ENCODE data around the gene SLC25A52. TPM values are rescaled to one million over a fixed set of nuclear protein-coding genes. Genes with fewer than 3 reads are reported as not detected.

Gene SLC25A52
- total and polyA plus RNA-seq, 9 of the 15 experiments (the other 6 are each of a cell fraction or from before 2014, with no cell fraction given): not detected

- WGBS (ENCODE audit: insufficient coverage, low coverage, missing lambda C conversion rate): 8% methylated on average over 3 of the region's 3 CpGs
- intact Hi-C loops (cut with micrococcal nuclease) (no loop called here), in situ Hi-C loops (cut with MboI) (no loop called here)
- no TSS peak for BruUV-seq (replicated peaks)
- ChIA-PET CTCF (ENCODE audit: low intra/inter-chr PET ratio) (no interaction called here), POLR2A (no interaction called here)
- Histone ChIP-seq H3K27me3 (ENCODE audit: control insufficient read depth in 2 of 2, insufficient read depth in 2 of 2, low read length in 2 of 2) (peaks cover 0 to 2% of the 10 kb centered on the region in 2 experiments; a peak in 2 of 5 replicates), H3K9me3 (replicated peaks; ENCODE audit: control insufficient read depth, insufficient read depth, low read depth, low read length) (no peaks in the 10 kb centered on the region; the same call in none of the 2 replicates), H3K4me3 (no peak overlapping the region), H3K9me1 (ENCODE audit: control insufficient read depth, insufficient read depth, low read length) (no peaks in the 10 kb centered on the region), H3K4me1 (replicated peaks in 1 of 2; ENCODE audit: control insufficient read depth in 2 of 2, insufficient read depth in 2 of 2, low read length in 2 of 2) (no peaks in the 10 kb centered on the region), H3K36me3 (ENCODE audit: control insufficient read depth, insufficient read depth, low read length) (no peaks in the 10 kb centered on the region), H3K4me2 (ENCODE audit: insufficient read depth, low read length) (no peak overlapping the region), H3K79me2 (ENCODE audit: control insufficient read depth, insufficient read depth, low read length) (no peaks in the 10 kb centered on the region), H3K9ac (ENCODE audit: insufficient read depth in 1 of 2, low read depth in 2 of 2, low read length in 2 of 2) (no peak overlapping the region), H4K20me1 (replicated peaks; ENCODE audit: control insufficient read depth, insufficient read depth, low read length) (no peaks in the 10 kb centered on the region), H3K27ac (ENCODE audit: extremely low read depth, low read depth, low read length) (no peak overlapping the region), H2AFZ (ENCODE audit: low read depth, low read length) (no peak overlapping the region)
- FAIRE-seq (no peak), DNase-seq (ENCODE audit: extremely low read depth in 1 of 4, low spot score in 3 of 4) (no peak), ATAC-seq (no peak)
- TF ChIP-seq HMGN3 (IDR thresholded peaks at IDR 0.05; ENCODE audit: borderline replicate concordance, extremely low read depth, insufficient read length, low read depth, low read length) (no peak), ZNF175 (CRISPR knock-in tag; IDR thresholded peaks at IDR 0.05; ENCODE audit: low read depth) (no peak), BCOR (IDR thresholded peaks at IDR 0.05) (no peak), IFI16 (CRISPR knock-in tag; IDR thresholded peaks at IDR 0.05) (no peak), ZNF583 (CRISPR knock-in tag; IDR thresholded peaks at IDR 0.05) (no peak), ZNF699 (CRISPR knock-in tag; IDR thresholded peaks at IDR 0.05; ENCODE audit: insufficient replicate concordance) (no peak), KDM4B (IDR thresholded peaks at IDR 0.05; ENCODE audit: borderline replicate concordance in 2 of 2, low read depth in 1 of 2) (no peak), IRF2 (CRISPR knock-in tag; IDR thresholded peaks at IDR 0.05) (no peak), ZNF165 (CRISPR knock-in tag; IDR thresholded peaks at IDR 0.05; ENCODE audit: borderline replicate concordance) (no peak), PTTG1 (tag; IDR thresholded peaks at IDR 0.05; ENCODE audit: low read depth) (no peak), HEY1 (CRISPR knock-in tag; IDR thresholded peaks at IDR 0.05; ENCODE audit: borderline replicate concordance) (no peak), L3MBTL2 (IDR thresholded peaks at IDR 0.05) (no peak), ZNF561 (CRISPR knock-in tag; conservative IDR thresholded peaks at IDR 0.05) (no peak), PKNOX1 (IDR thresholded peaks at IDR 0.05) (no peak), SMAD3 (CRISPR knock-in tag; conservative IDR thresholded peaks at IDR 0.05) (no peak), ZSCAN29 (IDR thresholded peaks at IDR 0.05) (no peak), ZNF143 (CRISPR knock-in tag; IDR thresholded peaks at IDR 0.05) (no peak)
- TF ChIP-seq, protein P1, sequence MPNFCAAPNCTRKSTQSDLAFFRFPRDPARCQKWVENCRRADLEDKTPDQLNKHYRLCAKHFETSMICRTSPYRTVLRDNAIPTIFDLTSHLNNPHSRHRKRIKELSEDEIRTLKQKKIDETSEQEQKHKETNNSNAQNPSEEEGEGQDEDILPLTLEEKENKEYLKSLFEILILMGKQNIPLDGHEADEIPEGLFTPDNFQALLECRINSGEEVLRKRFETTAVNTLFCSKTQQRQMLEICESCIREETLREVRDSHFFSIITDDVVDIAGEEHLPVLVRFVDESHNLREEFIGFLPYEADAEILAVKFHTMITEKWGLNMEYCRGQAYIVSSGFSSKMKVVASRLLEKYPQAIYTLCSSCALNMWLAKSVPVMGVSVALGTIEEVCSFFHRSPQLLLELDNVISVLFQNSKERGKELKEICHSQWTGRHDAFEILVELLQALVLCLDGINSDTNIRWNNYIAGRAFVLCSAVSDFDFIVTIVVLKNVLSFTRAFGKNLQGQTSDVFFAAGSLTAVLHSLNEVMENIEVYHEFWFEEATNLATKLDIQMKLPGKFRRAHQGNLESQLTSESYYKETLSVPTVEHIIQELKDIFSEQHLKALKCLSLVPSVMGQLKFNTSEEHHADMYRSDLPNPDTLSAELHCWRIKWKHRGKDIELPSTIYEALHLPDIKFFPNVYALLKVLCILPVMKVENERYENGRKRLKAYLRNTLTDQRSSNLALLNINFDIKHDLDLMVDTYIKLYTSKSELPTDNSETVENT (CRISPR knock-in tag; IDR thresholded peaks at IDR 0.05): no peak
- TF ChIP-seq, protein P2, sequence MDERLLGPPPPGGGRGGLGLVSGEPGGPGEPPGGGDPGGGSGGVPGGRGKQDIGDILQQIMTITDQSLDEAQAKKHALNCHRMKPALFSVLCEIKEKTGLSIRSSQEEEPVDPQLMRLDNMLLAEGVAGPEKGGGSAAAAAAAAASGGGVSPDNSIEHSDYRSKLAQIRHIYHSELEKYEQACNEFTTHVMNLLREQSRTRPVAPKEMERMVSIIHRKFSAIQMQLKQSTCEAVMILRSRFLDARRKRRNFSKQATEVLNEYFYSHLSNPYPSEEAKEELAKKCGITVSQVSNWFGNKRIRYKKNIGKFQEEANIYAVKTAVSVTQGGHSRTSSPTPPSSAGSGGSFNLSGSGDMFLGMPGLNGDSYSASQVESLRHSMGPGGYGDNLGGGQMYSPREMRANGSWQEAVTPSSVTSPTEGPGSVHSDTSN (CRISPR knock-in tag; IDR thresholded peaks at IDR 0.05; ENCODE audit: low read depth): no peak
- TF ChIP-seq, protein P2 (tag; conservative IDR thresholded peaks at IDR 0.05; ENCODE audit: low read depth): no peak
Measured at GRCh38 chr18:31718386-31718785, 42.3 kb downstream of the SLC25A52 start.

Measured in K562 (cell line).